NCI-H226 (cell line): ENCODE results near the gene INSRR.

Experiments
- DNase-seq: peaks from one replicate; pipeline ENCODE4 v3.0.0-alpha.2; 2015

INSRR gene

GRCh38 chr1:156894001-156894400, 35.1 kb upstream of the INSRR start:
- DNase-seq = no peak

GRCh38 chr1:156893048-156893953, 34.4 kb upstream of the INSRR start, which contains the start of gene PEAR1:
TSS of gene PEAR1 (plus strand) at chr1:156893718. CDS start at chr1:156903927, 10,209 bp downstream.
- no peak for DNase-seq

GRCh38 chr1:156892190-156893047, 33.5 kb upstream of the INSRR start:
- DNase-seq = peak; percentile 76

- peak; percentile 50 for DNase-seq
These were observed 31.1 kb upstream of the INSRR start for GRCh38 chr1:156889802-156890580.

DNA sequence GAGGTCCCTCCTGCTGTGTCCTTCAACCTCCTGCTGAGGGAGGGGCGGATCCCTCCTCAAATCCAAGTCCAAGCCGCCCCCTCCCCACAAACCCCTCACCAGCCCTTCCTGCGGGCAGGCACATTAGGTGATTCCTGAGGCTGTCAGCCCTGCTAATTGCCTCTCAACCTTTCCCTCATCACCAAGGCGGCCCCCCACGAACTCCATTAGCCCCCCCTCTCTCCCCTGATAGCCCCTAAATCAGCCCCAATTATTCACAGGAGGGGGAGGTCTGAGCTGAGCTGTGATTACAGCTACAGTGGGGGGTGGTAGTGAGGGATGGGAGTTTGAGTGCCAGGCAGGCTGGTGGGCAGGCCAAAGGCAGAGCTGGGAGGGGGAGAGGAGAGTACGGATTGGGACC, 28.8 kb upstream of the INSRR start:
- no peak for DNase-seq

DNA sequence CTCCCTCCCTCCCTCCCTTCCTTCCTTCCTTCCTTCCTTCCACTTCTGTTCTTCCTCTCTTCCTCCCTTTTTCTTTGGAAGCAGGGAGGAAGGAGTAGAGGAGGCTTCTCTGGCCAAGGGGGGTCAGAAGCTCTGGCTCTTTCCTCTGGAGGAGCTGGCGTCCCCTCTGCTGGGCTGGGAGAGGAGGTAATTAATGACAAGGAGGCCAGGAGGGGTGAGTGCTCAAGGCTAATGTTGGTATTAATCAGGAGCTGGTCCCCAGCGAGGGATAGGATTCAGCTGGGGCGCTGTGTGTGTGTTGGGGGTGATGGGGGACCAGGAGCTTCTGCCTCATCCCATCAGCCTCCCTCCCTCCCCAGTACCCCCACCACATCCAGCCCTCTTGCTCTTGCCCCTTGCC, 28.4 kb upstream of the INSRR start:
- DNase-seq = no peak

DNA sequence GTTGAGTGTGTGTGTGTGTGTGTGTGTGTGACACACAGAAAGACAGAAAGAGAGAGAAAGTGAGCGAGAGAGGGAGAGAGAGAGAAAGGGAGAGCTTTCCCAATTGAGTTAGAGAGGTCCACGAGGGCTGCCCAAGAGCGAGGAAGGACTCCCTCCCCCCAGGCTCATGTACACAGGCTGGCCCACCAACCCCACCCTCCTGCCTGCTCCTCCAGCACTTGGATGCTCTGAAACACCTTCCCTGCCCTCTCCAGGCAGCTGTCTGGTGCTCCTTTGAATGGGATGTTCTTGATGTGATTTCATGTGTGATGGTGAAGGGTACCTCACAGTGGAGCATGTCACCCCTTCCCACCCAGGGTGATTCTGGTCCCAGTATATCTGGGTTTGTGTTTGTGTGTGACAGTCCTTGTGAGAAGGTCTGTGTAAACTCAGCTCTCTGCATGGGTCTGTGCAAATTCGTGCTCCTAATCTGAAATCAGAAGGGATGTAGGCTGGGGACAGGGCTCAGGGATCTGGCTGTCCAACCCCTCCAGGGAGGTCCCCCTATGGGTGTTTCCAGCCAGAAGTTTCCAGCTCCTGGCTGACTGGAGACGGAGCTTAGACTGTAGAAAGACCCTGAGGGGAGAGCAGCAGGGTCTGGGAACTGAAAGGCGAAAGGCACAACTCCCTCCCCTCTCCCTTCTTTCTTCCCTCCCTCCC, 27.8 kb upstream of the INSRR start:
- DNase-seq = no peak

DNA sequence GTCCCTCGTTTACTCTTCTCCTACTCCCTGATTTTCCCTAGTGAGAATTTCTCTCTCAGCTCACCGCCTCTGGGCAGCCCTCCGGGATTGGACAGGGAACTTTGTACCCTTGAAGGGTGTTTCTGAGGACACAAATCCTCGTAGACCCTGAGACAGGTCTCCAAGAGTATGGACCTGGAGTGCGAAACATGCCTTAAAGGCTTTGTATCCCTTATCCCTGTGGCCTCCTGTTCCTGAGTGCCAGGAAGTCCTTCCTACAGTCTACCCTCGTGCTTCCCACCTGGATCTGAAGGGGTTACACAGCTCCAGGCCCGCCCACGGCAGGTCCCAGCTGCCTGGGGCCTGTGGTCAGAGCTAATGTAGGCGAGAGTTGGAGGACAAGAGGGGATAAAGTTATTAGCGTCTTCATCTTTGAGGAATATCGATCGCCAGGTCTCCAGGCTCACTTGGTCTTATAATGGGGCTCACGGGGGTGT, 27.0 kb upstream of the INSRR start:
- no peak for DNase-seq

DNA sequence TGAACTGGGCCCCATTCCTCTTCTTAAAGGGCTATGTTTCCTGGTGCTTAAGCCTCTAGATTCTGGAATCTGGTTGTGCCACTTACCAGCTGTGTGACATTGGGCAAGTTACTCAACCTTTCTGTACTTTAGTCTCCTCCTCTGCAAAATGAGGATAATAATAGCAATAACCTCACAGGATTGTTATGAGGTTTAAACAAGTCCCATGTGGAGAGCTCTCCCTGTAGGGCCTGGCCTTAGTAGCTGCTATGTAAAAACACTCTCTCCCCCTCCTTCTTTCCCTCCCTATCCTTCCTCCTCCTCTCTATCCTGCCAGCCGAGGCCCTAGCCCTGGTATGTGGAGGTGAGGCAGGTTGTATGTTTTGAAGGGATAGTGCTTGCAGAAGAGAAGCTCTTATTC, 26.4 kb upstream of the INSRR start:
- DNase-seq = no peak

DNA sequence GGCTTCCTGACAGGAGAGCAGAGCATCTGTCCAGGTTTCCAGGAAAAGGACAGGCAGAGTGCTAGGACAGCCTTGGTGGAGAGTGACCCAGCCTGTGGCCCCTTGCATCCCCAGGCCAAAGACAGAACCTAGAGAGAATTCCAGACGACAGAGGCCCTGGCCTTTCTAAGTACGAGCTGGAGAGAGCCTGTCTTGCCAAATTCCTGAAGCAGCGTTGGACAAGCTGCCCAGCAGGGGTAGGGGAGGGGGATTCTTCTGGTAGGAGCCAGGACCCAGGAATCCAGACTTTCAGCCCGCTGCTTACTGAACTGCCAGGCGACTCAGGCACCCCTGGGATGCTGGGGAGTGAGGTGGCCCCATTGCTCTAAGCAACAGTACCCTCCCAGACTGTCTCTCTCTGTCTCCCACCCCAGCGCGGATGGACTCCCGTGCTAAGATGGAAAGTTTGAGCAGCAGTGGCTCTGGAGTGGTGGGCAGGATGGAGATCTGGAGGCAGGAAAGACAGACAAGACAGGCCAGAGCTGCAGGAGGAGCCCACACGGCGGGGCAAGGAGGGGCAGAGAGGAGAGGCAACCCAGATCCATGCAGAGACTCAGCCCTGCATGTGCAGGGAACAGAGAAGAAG, 25.8 kb upstream of the INSRR start:
- no peak for DNase-seq

DNA sequence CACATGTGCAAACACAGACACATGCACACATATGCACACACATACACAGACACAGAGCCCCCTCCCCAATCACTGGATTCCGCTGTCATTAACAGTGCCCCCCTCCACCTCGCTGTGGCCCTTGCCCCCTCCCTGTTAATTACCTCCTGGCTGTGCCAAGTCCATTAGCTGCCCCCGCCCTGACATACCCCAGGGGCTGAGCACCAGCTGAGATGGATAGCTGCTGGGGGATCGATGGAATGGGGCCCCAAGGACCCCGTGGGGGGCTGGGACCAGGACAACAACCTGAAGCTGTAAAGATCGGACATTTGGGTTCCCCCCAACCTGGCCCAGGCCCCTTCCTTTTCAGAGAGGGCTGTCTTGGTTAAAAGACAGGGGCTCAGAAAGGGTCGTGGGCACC, 25.0 kb upstream of the INSRR start:
- no peak for DNase-seq

DNA sequence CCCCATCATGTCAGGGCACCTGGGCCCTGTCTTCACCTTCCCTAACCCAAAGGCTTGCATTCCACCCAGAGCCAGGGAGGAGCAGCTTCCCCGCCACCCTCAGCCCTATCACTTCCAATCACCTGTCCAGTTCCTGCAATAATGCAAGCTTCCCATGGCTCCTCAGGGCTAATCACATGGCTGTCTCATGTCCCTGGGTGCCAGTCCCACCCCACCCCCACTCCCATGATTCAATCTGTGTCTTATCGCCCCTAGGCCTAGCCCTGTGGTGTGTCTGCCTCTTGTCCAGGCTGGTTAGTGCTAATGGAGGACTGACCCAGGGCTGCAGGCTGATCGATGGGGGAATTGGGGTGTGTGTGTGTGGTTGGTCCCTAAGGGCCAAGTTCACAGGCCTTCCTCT, 23.6 kb upstream of the INSRR start:
- no peak for DNase-seq

- no peak for DNase-seq
These were observed 22.7 kb upstream of the INSRR start for GRCh38 chr1:156881663-156882062.

GRCh38 chr1:156881101-156881500, 22.2 kb upstream of the INSRR start:
- DNase-seq = no peak

DNA sequence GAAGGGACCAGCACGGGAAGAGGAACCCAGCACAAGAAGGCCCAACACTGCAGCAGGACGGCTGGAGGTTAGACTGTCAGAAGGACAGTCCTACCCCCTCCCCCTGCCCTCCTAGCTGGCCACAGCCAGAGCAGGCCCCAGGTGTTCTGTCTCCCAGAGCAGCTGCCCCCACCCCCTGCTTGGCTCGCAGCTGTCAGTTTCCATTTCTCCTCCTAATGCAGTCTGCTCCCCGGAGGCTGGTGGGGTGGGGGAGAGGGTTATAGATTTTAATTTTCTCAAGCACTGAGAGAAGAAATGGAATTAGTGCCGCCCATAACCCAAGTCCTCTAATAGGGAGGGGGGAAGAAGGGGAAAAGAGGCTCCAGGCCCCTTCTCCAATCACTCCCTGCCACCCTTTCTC, 21.6 kb upstream of the INSRR start:
- DNase-seq = no peak

GRCh38 chr1:156879876-156880275, 21.0 kb upstream of the INSRR start:
- no peak for DNase-seq

GRCh38 chr1:156877433-156878170, 18.7 kb upstream of the INSRR start:
- DNase-seq = no peak

- no peak for DNase-seq
These were observed 17.4 kb upstream of the INSRR start for GRCh38 chr1:156876281-156876680.

GRCh38 chr1:156875341-156875615, 16.4 kb upstream of the INSRR start:
- no peak for DNase-seq

GRCh38 chr1:156874572-156875340, 15.8 kb upstream of the INSRR start:
- no peak for DNase-seq

DNA sequence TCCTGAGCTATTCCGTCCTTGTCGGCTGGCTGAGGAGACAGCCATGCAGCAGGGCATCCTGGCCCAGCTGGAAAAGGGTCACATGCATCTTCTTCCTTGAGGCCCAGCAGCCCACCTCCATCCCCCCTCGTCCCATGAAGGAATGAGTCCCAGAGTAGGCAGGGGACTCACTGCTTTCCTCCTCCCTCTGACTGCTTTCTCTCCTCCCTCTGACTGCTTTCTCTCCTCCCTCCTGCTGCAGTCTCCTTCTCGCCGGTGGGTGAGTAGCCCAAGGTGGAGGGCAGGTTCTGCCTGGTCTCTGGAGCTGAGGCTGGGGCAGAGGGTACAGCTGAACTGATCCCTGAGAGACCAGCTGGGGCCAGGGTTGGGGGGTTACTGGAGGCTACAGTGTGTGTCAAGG, 15.2 kb upstream of the INSRR start:
- DNase-seq = no peak
